B cell (primary cell): ENCODE measurements around the gene SDK1. TPM values are rescaled to one million over a fixed set of nuclear protein-coding genes. Genes with fewer than 3 reads are reported as not detected.

Experiments used
- ATAC-seq: fragments of 200-7000 bp; cut with Tn5 transposase; one replicate; pipeline ENCODE4 v1.10.0; 2021; ENCODE audit warnings: low read depth, mild to moderate bottlenecking, moderate number of reproducible peaks, moderate library complexity
- CTCF ChIA-PET: fragments of 350-600 bp; sonication (Branson Sonifier 250); formaldehyde crosslinking; loops from one replicate; lab custom pipeline; 2021; ENCODE audit warnings: antibody characterized with exemption, inconsistent platforms; lab: Charles Lee
- POLR2A ChIA-PET: fragments of 350-600 bp; sonication (Branson Sonifier 250); formaldehyde crosslinking; loops from one replicate; lab custom pipeline; 2021; ENCODE audit warnings: antibody characterized with exemption; lab: Charles Lee
- DNase-seq: peaks from one replicate; pipeline ENCODE4 v3.0.0; 2013
- H2AFZ ChIP-seq: 2 replicates; pipeline ENCODE4 v1.6.1; 2012; ENCODE audit warnings: mild to moderate bottlenecking, low read depth, low read length; ENCODE audit not compliant: insufficient read depth, poor library complexity, severe bottlenecking
- H3K27ac ChIP-seq, 2 donors: 1 replicate in 1 of 2; 2 replicates in 1 of 2; pipeline ENCODE4 v1.5.1; 2012 to 2013; ENCODE audit warnings: low read length in 2 of 2, mild to moderate bottlenecking in 2 of 2, moderate library complexity in 1 of 2
- H3K27me3 ChIP-seq, 4 experiments: fragments of 200-600 bp in 1 of 4; sonication (generic) in 1 of 4; replicated peaks in 1 of 4; 1 replicate in 2 of 4; 2 replicates in 2 of 4; pipeline versions ENCODE4 v1.6.1 to v1.7.0; 2013 to 2016; ENCODE audit warnings: low read length in 3 of 4, mild to moderate bottlenecking in 2 of 4, mixed read lengths in 1 of 4, moderate library complexity in 1 of 4; ENCODE audit not compliant: insufficient read depth in 4 of 4, control insufficient read depth in 3 of 4; ENCODE audit errors: control extremely low read depth in 1 of 4
- H3K36me3 ChIP-seq, 2 experiments: replicated peaks in 1 of 2; 1 replicate in 1 of 2; 2 replicates in 1 of 2; pipeline versions ENCODE4 v1.6.1 to v1.7.1; 2013; ENCODE audit warnings: low read length in 1 of 2; ENCODE audit not compliant: insufficient read depth in 2 of 2, control insufficient read depth in 1 of 2; ENCODE audit errors: control extremely low read depth in 1 of 2, extremely low read depth in 1 of 2
- H3K4me1 ChIP-seq, 2 donors: fragments of 200-600 bp in 1 of 2; sonication (generic) in 1 of 2; 1 replicate in 1 of 2; 2 replicates in 1 of 2; pipeline versions ENCODE4 v1.5.1 to v1.6.1; 2013 to 2017; ENCODE audit warnings: low read length in 2 of 2; ENCODE audit not compliant: control insufficient read depth in 2 of 2, insufficient read depth in 2 of 2
- H3K4me2 ChIP-seq: replicated peaks from 2 replicates; pipeline ENCODE3; 2012; ENCODE audit warnings: mild to moderate bottlenecking, low read depth, low read length; ENCODE audit not compliant: poor library complexity, severe bottlenecking
- H3K4me3 ChIP-seq, 5 experiments: fragments of 200-600 bp in 1 of 5; sonication (generic) in 1 of 5; 1 replicate in 3 of 5; 2 replicates in 2 of 5; pipeline versions ENCODE4 v1.5.1 to v1.7.0; 2011 to 2016; ENCODE audit warnings: low read length in 4 of 5, mild to moderate bottlenecking in 4 of 5, low read depth in 2 of 5, control low read depth in 1 of 5, moderate library complexity in 1 of 5; ENCODE audit not compliant: insufficient read depth in 1 of 5; ENCODE audit errors: control extremely low read depth in 1 of 5, extremely low read depth in 1 of 5
- H3K79me2 ChIP-seq: fragments of 200-600 bp; sonication (generic); one replicate; pipeline ENCODE4 v1.6.0; 2016; ENCODE audit warnings: low read length; ENCODE audit not compliant: control insufficient read depth, insufficient read depth
- H3K9ac ChIP-seq: fragments of 200-600 bp; sonication (generic); 2 replicates; pipeline ENCODE4 v1.6.1; 2017; ENCODE audit warnings: mild to moderate bottlenecking, low read length, moderate library complexity
- H3K9me3 ChIP-seq, 3 donors: one replicate each; pipeline versions ENCODE4 v1.6.1 to v1.7.1; 2013; ENCODE audit warnings: low read length in 2 of 3; ENCODE audit not compliant: control insufficient read depth in 2 of 3, insufficient read depth in 1 of 3; ENCODE audit errors: control extremely low read depth in 1 of 3
- H4K20me1 ChIP-seq: 2 replicates; pipeline ENCODE4 v1.6.0; 2012; ENCODE audit warnings: mild to moderate bottlenecking, low read length; ENCODE audit not compliant: insufficient read depth, control insufficient read depth, poor library complexity, severe bottlenecking
- H3K27ac Mint-ChIP-seq: one replicate; pipeline ENCODE4 v1.8.0; 2021; ENCODE audit warnings: mixed read lengths
- H3K27me3 Mint-ChIP-seq: one replicate; pipeline ENCODE4 v1.8.0; 2021; ENCODE audit warnings: mixed read lengths
- H3K4me1 Mint-ChIP-seq: one replicate; pipeline ENCODE4 v1.8.0; 2021; ENCODE audit warnings: mixed read lengths
- H3K4me3 Mint-ChIP-seq: one replicate; pipeline ENCODE4 v1.8.0; 2021; ENCODE audit warnings: mixed read lengths
- H3K9me3 Mint-ChIP-seq: one replicate; pipeline ENCODE4 v1.8.0; 2022; ENCODE audit warnings: mixed read lengths; ENCODE audit not compliant: insufficient read depth
- CTCF ChIP-seq: fragments of 200-600 bp; IDR thresholded peaks from one replicate; pipeline ENCODE4 v1.8.0; 2022; ENCODE audit warnings: antibody characterized with exemption, mild to moderate bottlenecking
- EZH2 ChIP-seq: IDR thresholded peaks from 2 replicates; pipeline ENCODE4 v1.6.1; 2012; ENCODE audit warnings: borderline replicate concordance, low read depth, mild to moderate bottlenecking, moderate library complexity, low read length; ENCODE audit not compliant: insufficient read depth, poor library complexity, severe bottlenecking
- WGBS: methylation state at CpG from one replicate; pipeline ENCODE4 v1.1.5; 2013; ENCODE audit warnings: missing lambda C conversion rate; ENCODE audit not compliant: insufficient coverage; 5-methylcytosine and 5-hydroxymethylcytosine counted together
- intact Hi-C: fragments of 100-400 bp; cut with micrococcal nuclease; formaldehyde crosslinking; loops from one replicate; pipeline ENCODE4 v1.10.0; 2022
- polyA plus RNA-seq: library from polyadenylated mRNA; depleted of rRNA; stranded (reverse); fragments of >200 nt; gene quantifications from 2 replicates; pipeline ENCODE4 v1.2.3, GENCODE V29; 2012
- total RNA-seq, 2 donors: library from RNA; stranded (reverse); fragments of 120-200 nt in 1 of 2; gene quantifications; 1 replicate in 1 of 2; 2 replicates in 1 of 2; pipeline versions ENCODE4 v1.2.3 to v1.2.4, GENCODE V29; 2013 to 2022

The SDK1 gene
- total and polyA plus RNA-seq, 2 donors (not counting 1 experiment from before 2014, with no cell fraction given): 0.73 to 2.0 TPM

DNA sequence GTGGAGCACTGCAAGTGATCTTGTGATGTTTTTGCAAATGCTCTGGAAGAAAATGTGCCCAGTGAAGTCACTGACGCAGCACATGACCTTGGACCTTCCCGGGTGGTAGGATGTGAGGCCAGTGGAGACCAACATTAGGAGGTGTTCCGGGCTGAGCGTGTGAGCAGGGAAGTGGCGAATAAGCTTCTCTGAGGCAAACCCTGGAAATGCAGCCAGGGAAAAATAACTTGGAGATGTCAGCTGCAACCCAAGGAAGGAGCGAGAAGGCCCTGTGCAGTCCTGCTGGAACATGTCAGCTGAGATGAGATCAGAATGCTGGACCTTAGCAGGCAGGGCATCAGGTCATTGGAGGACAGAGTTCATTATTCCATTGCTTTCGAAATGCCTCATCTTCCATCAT is 18.6 kb upstream of the SDK1 start:
- no peaks in the 10 kb centered on the region for H3K4me1 ChIP-seq
- H4K20me1 ChIP-seq: no peaks in the 10 kb centered on the region
- Mint-ChIP-seq H3K4me1 (no peaks in the 10 kb centered on the region), H3K9me3 (no peaks in the 10 kb centered on the region), H3K4me3 (no peak overlapping the region), H3K27me3 (peaks cover 17% of the 10 kb centered on the region), H3K27ac (no peak overlapping the region)
- ATAC-seq: no peak
- TF ChIP-seq CTCF (no peak), EZH2 (no peak)
- ChIA-PET CTCF (no interaction called here), POLR2A (no interaction called here)
- H2AFZ ChIP-seq: no peak overlapping the region
- H3K27ac ChIP-seq: no peak overlapping the region
- WGBS: 86% methylated on average over 7 of the region's 7 CpGs
- no peak for DNase-seq
- H3K4me3 ChIP-seq: no peak overlapping the region
- no peak overlapping the region for H3K4me2 ChIP-seq
- H3K9me3 ChIP-seq: no peaks in the 10 kb centered on the region
- H3K27me3 ChIP-seq: no peaks in the 10 kb centered on the region
- intact Hi-C loops: no loop called here
- H3K9ac ChIP-seq: no peak overlapping the region
- no peaks in the 10 kb centered on the region for H3K79me2 ChIP-seq
- no peaks in the 10 kb centered on the region for H3K36me3 ChIP-seq

GRCh38 chr7:3283130-3283704 is 17.8 kb upstream of the SDK1 start:
- WGBS: 78% methylated on average over 1 of the region's 5 CpGs
- DNase-seq (no peak), ATAC-seq (no peak)
- no peak overlapping the region for H3K27ac ChIP-seq
- Mint-ChIP-seq H3K27ac (no peak overlapping the region), H3K4me1 (no peaks in the 10 kb centered on the region), H3K27me3 (peaks cover 17% of the 10 kb centered on the region), H3K9me3 (peaks cover 4% of the 10 kb centered on the region), H3K4me3 (no peak overlapping the region)
- no peak overlapping the region for H3K9ac ChIP-seq
- ChIA-PET CTCF (interaction anchor here (1.3 kb wide), 1 partner anchor 16 kb away, joined by 3 read pairs; no protein-coding TSS in a partner anchor), POLR2A (no interaction called here)
- H3K4me1 ChIP-seq: no peaks in the 10 kb centered on the region
- H4K20me1 ChIP-seq: no peaks in the 10 kb centered on the region
- TF ChIP-seq EZH2 (no peak), CTCF (no peak)
- no peak overlapping the region for H3K4me3 ChIP-seq
- H3K4me2 ChIP-seq: no peak overlapping the region
- H3K27me3 ChIP-seq: no peaks in the 10 kb centered on the region
- intact Hi-C loops: no loop called here
- no peaks in the 10 kb centered on the region for H3K79me2 ChIP-seq
- no peaks in the 10 kb centered on the region for H3K9me3 ChIP-seq
- H2AFZ ChIP-seq: no peak overlapping the region
- no peaks in the 10 kb centered on the region for H3K36me3 ChIP-seq
